IMR-90 (cell line): ENCODE measurements around the gene CSRNP3. TPM values are rescaled to one million over a fixed set of nuclear protein-coding genes. Genes with fewer than 3 reads are reported as not detected.

Source experiments
- ATAC-seq: fragments of 200-7000 bp; cut with Tn5 transposase; 2 replicates; pipeline ENCODE4 v1.9.1; 2020; ENCODE audit warnings: low read depth, mild to moderate bottlenecking, moderate library complexity
- BruUV-seq: library from RNA; stranded (reverse); fragments of 400-500 nt; replicated peaks from 2 replicates; lab custom pipeline; 2021; lab: Mats Ljungman, UMichigan
- CTCF ChIA-PET: fragments of 300-600 bp; formaldehyde crosslinking; extraction: SDS; loops from one replicate; lab custom pipeline; 2021; ENCODE audit warnings: antibody characterized with exemption; lab: Yijun Ruan, JAX
- POLR2A ChIA-PET: fragments of 300-600 bp; sonication (Branson Sonifier 250); formaldehyde crosslinking; loops from one replicate; lab custom pipeline; 2022; ENCODE audit warnings: antibody characterized with exemption; ENCODE audit not compliant: unreplicated experiment; lab: Charles Lee
- DNase-seq: peaks from one replicate; pipeline ENCODE4 v3.0.0; 2013
- H2AFZ ChIP-seq: replicated peaks from 2 replicates; pipeline ENCODE3; 2013; ENCODE audit warnings: low read length, mild to moderate bottlenecking; ENCODE audit not compliant: poor library complexity
- H2AK5ac ChIP-seq: 2 replicates; pipeline ENCODE4 v1.6.1; 2013; ENCODE audit warnings: low read depth, low read length, inconsistent platforms
- H2AK9ac ChIP-seq: replicated peaks from 2 replicates; pipeline ENCODE3; 2013; ENCODE audit warnings: mild to moderate bottlenecking, low read depth, low read length, moderate library complexity; ENCODE audit not compliant: poor library complexity
- H2BK120ac ChIP-seq: 2 replicates; pipeline ENCODE4 v1.6.1; 2013; ENCODE audit warnings: low read depth, low read length, inconsistent platforms
- H2BK15ac ChIP-seq: 3 replicates; pipeline ENCODE4 v1.6.1; 2013; ENCODE audit warnings: low read depth, low read length, inconsistent platforms
- H2BK20ac ChIP-seq: 2 replicates; pipeline ENCODE4 v1.6.1; 2013; ENCODE audit warnings: low read depth, mild to moderate bottlenecking, inconsistent platforms, low read length, moderate library complexity
- H2BK5ac ChIP-seq: 2 replicates; pipeline ENCODE4 v1.6.1; 2013; ENCODE audit warnings: mild to moderate bottlenecking, low read depth, low read length, inconsistent platforms; ENCODE audit not compliant: poor library complexity, severe bottlenecking
- H3K14ac ChIP-seq: replicated peaks from 2 replicates; pipeline ENCODE4 v1.6.1; 2013; ENCODE audit warnings: low read depth, low read length, inconsistent platforms
- H3K18ac ChIP-seq: 2 replicates; pipeline ENCODE4 v1.6.1; 2013; ENCODE audit warnings: low read depth, low read length, control low read depth
- H3K23ac ChIP-seq: 2 replicates; pipeline ENCODE4 v1.6.1; 2013; ENCODE audit warnings: low read depth, low read length, inconsistent platforms
- H3K27ac ChIP-seq: 2 replicates; pipeline ENCODE4 v1.5.1; 2013; ENCODE audit warnings: mild to moderate bottlenecking, control low read depth, low read length; ENCODE audit not compliant: insufficient read depth
- H3K27me3 ChIP-seq: 2 replicates; pipeline ENCODE4 v1.6.1; 2013; ENCODE audit warnings: low read length; ENCODE audit not compliant: control insufficient read depth, insufficient read depth
- H3K36me3 ChIP-seq: 2 replicates; pipeline ENCODE4 v1.6.1; 2013; ENCODE audit warnings: low read length, mixed read lengths; ENCODE audit not compliant: control insufficient read depth, insufficient read depth
- H3K4ac ChIP-seq: 2 replicates; pipeline ENCODE4 v1.6.1; 2013; ENCODE audit warnings: low read depth, low read length, inconsistent platforms
- H3K4me1 ChIP-seq: 2 replicates; pipeline ENCODE4 v1.6.1; 2013; ENCODE audit warnings: low read length, mixed read lengths; ENCODE audit not compliant: control insufficient read depth, insufficient read depth
- H3K4me2 ChIP-seq: 2 replicates; pipeline ENCODE4 v1.6.1; 2013; ENCODE audit warnings: low read depth, mild to moderate bottlenecking, control low read depth, low read length, moderate library complexity
- H3K4me3 ChIP-seq: 2 replicates; pipeline ENCODE4 v1.5.1; 2013; ENCODE audit warnings: low read depth, mild to moderate bottlenecking, control low read depth, low read length, moderate library complexity; ENCODE audit not compliant: insufficient read depth
- H3K56ac ChIP-seq: 2 replicates; pipeline ENCODE4 v1.6.1; 2013; ENCODE audit warnings: low read length, inconsistent platforms; ENCODE audit not compliant: insufficient read depth; ENCODE audit errors: extremely low read depth
- H3K79me1 ChIP-seq, 2 experiments: 2 replicates each; pipeline ENCODE4 v1.6.1; 2013; ENCODE audit warnings: low read length in 2 of 2, inconsistent platforms in 1 of 2, low read depth in 1 of 2
- H3K9ac ChIP-seq: 2 replicates; pipeline ENCODE4 v1.6.1; 2013; ENCODE audit warnings: low read depth, low read length, control low read depth
- H3K9me1 ChIP-seq: 2 replicates; pipeline ENCODE4 v1.6.1; 2013; ENCODE audit warnings: low read length, inconsistent platforms; ENCODE audit not compliant: insufficient read depth
- H3K9me3 ChIP-seq: 2 replicates; pipeline ENCODE4 v1.6.1; 2013; ENCODE audit warnings: low read length; ENCODE audit not compliant: control insufficient read depth, insufficient read depth
- H4K20me1 ChIP-seq: 2 replicates; pipeline ENCODE4 v1.6.1; 2013; ENCODE audit warnings: low read length, inconsistent platforms; ENCODE audit not compliant: insufficient read depth
- H4K5ac ChIP-seq: 2 replicates; pipeline ENCODE4 v1.6.1; 2013; ENCODE audit warnings: mild to moderate bottlenecking, low read depth, low read length, control low read depth
- H4K8ac ChIP-seq, 2 experiments: 2 replicates each; pipeline ENCODE4 v1.6.1; 2013; ENCODE audit warnings: low read depth in 2 of 2, low read length in 2 of 2, control low read depth in 1 of 2, inconsistent platforms in 1 of 2
- H4K91ac ChIP-seq: 2 replicates; pipeline ENCODE4 v1.6.1; 2013; ENCODE audit warnings: low read depth, low read length, inconsistent platforms; ENCODE audit not compliant: insufficient read depth
- BHLHE40 ChIP-seq: fragments of 150-350 bp; IDR thresholded peaks from 2 replicates; pipeline ENCODE4 v1.6.1; 2016; ENCODE audit warnings: mild to moderate bottlenecking, low read depth, low read length
- CEBPB ChIP-seq: IDR thresholded peaks from 2 replicates; pipeline ENCODE4 v1.6.1; 2012; ENCODE audit warnings: low read depth, low read length, improper control_type of control experiment
- CHD1 ChIP-seq: IDR thresholded peaks from 2 replicates; pipeline ENCODE4 v1.6.1; 2012; ENCODE audit warnings: low read depth, low read length, improper control_type of control experiment
- CTCF ChIP-seq: conservative IDR thresholded peaks from 2 replicates; pipeline ENCODE4 v1.5.1; 2012; ENCODE audit warnings: mild to moderate bottlenecking, low read depth, low read length, improper control_type of control experiment
- ELK1 ChIP-seq: fragments of 150-350 bp; IDR thresholded peaks from 2 replicates; pipeline ENCODE4 v1.6.1; 2016; ENCODE audit warnings: low read depth, mild to moderate bottlenecking, low read length, moderate library complexity, borderline replicate concordance
- FOS ChIP-seq: fragments of 150-350 bp; IDR thresholded peaks from 2 replicates; pipeline ENCODE4 v1.6.1; 2016; ENCODE audit warnings: low read depth, low read length
- MAFK ChIP-seq: IDR thresholded peaks from 2 replicates; pipeline ENCODE4 v1.6.1; 2012; ENCODE audit warnings: low read depth, low read length, improper control_type of control experiment
- MAZ ChIP-seq: IDR thresholded peaks from 2 replicates; pipeline ENCODE4 v1.6.1; 2012; ENCODE audit warnings: low read depth, mild to moderate bottlenecking, low read length, improper control_type of control experiment, moderate library complexity, borderline replicate concordance
- MXI1 ChIP-seq: IDR thresholded peaks from 2 replicates; pipeline ENCODE4 v1.6.1; 2012; ENCODE audit warnings: low read depth, mild to moderate bottlenecking, low read length, moderate library complexity, borderline replicate concordance
- NFE2L2 ChIP-seq: fragments of 150-350 bp; IDR thresholded peaks from 2 replicates; pipeline ENCODE4 v1.6.1; 2016; ENCODE audit warnings: low read depth, mild to moderate bottlenecking, low read length
- POLR2A ChIP-seq: IDR thresholded peaks from 2 replicates; pipeline ENCODE4 v1.6.1; 2012; ENCODE audit warnings: mild to moderate bottlenecking, low read depth, low read length
- RAD21 ChIP-seq: IDR thresholded peaks from 2 replicates; pipeline ENCODE4 v1.6.1; 2012; ENCODE audit warnings: low read length, improper control_type of control experiment
- RCOR1 ChIP-seq: IDR thresholded peaks from 2 replicates; pipeline ENCODE4 v1.6.1; 2012; ENCODE audit warnings: mild to moderate bottlenecking, low read length, improper control_type of control experiment; ENCODE audit not compliant: insufficient replicate concordance
- RFX5 ChIP-seq: IDR thresholded peaks from 2 replicates; pipeline ENCODE4 v1.8.0; 2012; ENCODE audit warnings: low read depth, mild to moderate bottlenecking, low read length, moderate library complexity
- SMC3 ChIP-seq: fragments of 150-350 bp; IDR thresholded peaks from 2 replicates; pipeline ENCODE4 v1.6.1; 2016; ENCODE audit warnings: low read depth, mild to moderate bottlenecking, antibody characterized with exemption, low read length, moderate library complexity
- WGBS, 2 experiments: methylation state at CpG; one replicate each; pipeline versions ENCODE4 v1.1.5 to v1.1.7; 2013; ENCODE audit warnings: missing lambda C conversion rate in 2 of 2; ENCODE audit not compliant: insufficient read length in 1 of 2; ENCODE audit errors: extremely low coverage in 2 of 2; 5-methylcytosine and 5-hydroxymethylcytosine counted together
- dilution Hi-C: fragments of 300-500 bp; cut with HindIII; formaldehyde crosslinking; loops from one replicate; pipeline ENCODE4 v1.14.3; 2018; ENCODE audit warnings: low sequenced_read_pairs; ENCODE audit not compliant: unreplicated experiment
- in situ Hi-C: fragments of 300-500 bp; cut with MboI; formaldehyde crosslinking; loops from 3 replicates; pipeline ENCODE4 v1.14.3; 2019; ENCODE audit warnings: low sequenced_read_pairs, inconsistent platforms, mixed read lengths
- intact Hi-C: fragments of 100-400 bp; cut with micrococcal nuclease; formaldehyde crosslinking; loops from 2 replicates; pipeline ENCODE4 v1.10.0; 2022
- polyA plus RNA-seq, 3 experiments: library from polyadenylated mRNA; depleted of rRNA; stranded (reverse); fragments of >200 nt; gene quantifications; 2 replicates each; pipeline ENCODE4 v1.2.3, GENCODE V29; 2012; ENCODE audit warnings: low replicate concordance in 1 of 3
- total RNA-seq: library from RNA; depleted of rRNA; stranded (reverse); fragments of >200 nt; gene quantifications from 2 replicates; pipeline ENCODE4 v1.2.3, GENCODE V29; 2012
- TF ChIP-seq, protein P1 (sequence below): fragments of 150-350 bp; IDR thresholded peaks from 2 replicates; pipeline ENCODE4 v1.6.1; 2017; ENCODE audit warnings: mild to moderate bottlenecking, antibody characterized with exemption, low read length, low read depth

The CSRNP3 gene
- total and polyA plus RNA-seq, 2 of the 4 experiments (the other 2 are of a cell fraction) = 0.21 to 0.72 TPM

GRCh38 chr2:165682546-165682945 is 213.0 kb downstream of the CSRNP3 start:
- dilution Hi-C loops = no loop called here
- DNase-seq (no peak), ATAC-seq (no peak)
- Histone ChIP-seq H2AK9ac (no peak overlapping the region), H3K4me3 (no peak overlapping the region), H2BK20ac (no peak overlapping the region), H3K4ac (no peak overlapping the region), H4K5ac (no peak overlapping the region), H2BK120ac (no peak overlapping the region), H2BK5ac (no peak overlapping the region), H3K27me3 (no peaks in the 10 kb centered on the region; the same call in 1 of the 2 replicates), H2AFZ (no peak overlapping the region), H3K18ac (no peak overlapping the region), H3K79me1 (no peaks in the 10 kb centered on the region), H3K4me1 (no peaks in the 10 kb centered on the region), H3K4me2 (no peak overlapping the region), H3K9me1 (no peaks in the 10 kb centered on the region), H3K14ac (no peak overlapping the region), H4K91ac (no peak overlapping the region), H4K20me1 (no peaks in the 10 kb centered on the region), H3K9me3 (no peaks in the 10 kb centered on the region), H2BK15ac (no peak overlapping the region), H4K8ac (no peak overlapping the region), H3K9ac (no peak overlapping the region), H3K36me3 (no peaks in the 10 kb centered on the region), H3K23ac (no peak overlapping the region), H3K27ac (no peak overlapping the region), H3K56ac (no peak overlapping the region), H2AK5ac (no peak overlapping the region)
- intact Hi-C loops = no loop called here
- CTCF ChIA-PET = no interaction called here
- TF ChIP-seq CTCF = no peak
- no peak for TF ChIP-seq MAZ
- no peak for TF ChIP-seq RCOR1
- TF ChIP-seq MXI1 = no peak
- TF ChIP-seq BHLHE40 = no peak
- TF ChIP-seq SMC3 = no peak
- TF ChIP-seq NFE2L2 = no peak
- no peak for TF ChIP-seq RFX5
- no peak for TF ChIP-seq FOS
- TF ChIP-seq RAD21 = no peak
- TF ChIP-seq, protein P1, sequence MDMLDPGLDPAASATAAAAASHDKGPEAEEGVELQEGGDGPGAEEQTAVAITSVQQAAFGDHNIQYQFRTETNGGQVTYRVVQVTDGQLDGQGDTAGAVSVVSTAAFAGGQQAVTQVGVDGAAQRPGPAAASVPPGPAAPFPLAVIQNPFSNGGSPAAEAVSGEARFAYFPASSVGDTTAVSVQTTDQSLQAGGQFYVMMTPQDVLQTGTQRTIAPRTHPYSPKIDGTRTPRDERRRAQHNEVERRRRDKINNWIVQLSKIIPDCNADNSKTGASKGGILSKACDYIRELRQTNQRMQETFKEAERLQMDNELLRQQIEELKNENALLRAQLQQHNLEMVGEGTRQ = no peak
- no peak for TF ChIP-seq ELK1
- no peak for TF ChIP-seq MAFK
- no peak for TF ChIP-seq CHD1
- TF ChIP-seq POLR2A = no peak
- no peak for TF ChIP-seq CEBPB
- WGBS, 2 experiments = no CpG with 5 or more reads among the region's 1 CpG
- POLR2A ChIA-PET = no interaction called here
- in situ Hi-C loops = no loop called here
- no TSS peak for BruUV-seq
